H9 (cell line): ENCODE data around the gene IQGAP2. TPM values are rescaled to one million over a fixed set of nuclear protein-coding genes. Genes with fewer than 3 reads are reported as not detected.

ENCODE experiments used
- DNase-seq: peaks from one replicate; pipeline ENCODE4 v3.0.0-alpha.2; 2017
- H2AFZ ChIP-seq: one replicate; pipeline ENCODE4 v1.6.1; 2013; ENCODE audit warnings: mild to moderate bottlenecking, low read length, control low read depth, moderate library complexity
- H2AK5ac ChIP-seq: 2 replicates; pipeline ENCODE4 v1.6.1; 2013; ENCODE audit warnings: low read length, control low read depth, mixed read lengths; ENCODE audit not compliant: insufficient read length
- H2BK120ac ChIP-seq: one replicate; pipeline ENCODE4 v1.6.1; 2013; ENCODE audit warnings: low read depth, mild to moderate bottlenecking, low read length, control low read depth, inconsistent platforms; ENCODE audit not compliant: poor library complexity, severe bottlenecking
- H2BK12ac ChIP-seq: 2 replicates; pipeline ENCODE4 v1.6.1; 2013; ENCODE audit warnings: low read length, control low read depth, mixed read lengths, low read depth; ENCODE audit not compliant: insufficient read length
- H2BK15ac ChIP-seq: 2 replicates; pipeline ENCODE4 v1.6.1; 2013; ENCODE audit warnings: low read depth, low read length, control low read depth
- H2BK20ac ChIP-seq: one replicate; pipeline ENCODE4 v1.6.1; 2013; ENCODE audit warnings: low read depth, mild to moderate bottlenecking, low read length, control low read depth, inconsistent platforms; ENCODE audit not compliant: poor library complexity, severe bottlenecking
- H2BK5ac ChIP-seq: 2 replicates; pipeline ENCODE4 v1.6.1; 2013; ENCODE audit warnings: low read length, control low read depth, mixed read lengths; ENCODE audit not compliant: insufficient read length
- H3K14ac ChIP-seq: 2 replicates; pipeline ENCODE4 v1.6.1; 2013; ENCODE audit warnings: low read length, control low read depth; ENCODE audit not compliant: insufficient read depth
- H3K18ac ChIP-seq: 2 replicates; pipeline ENCODE4 v1.6.1; 2013; ENCODE audit warnings: low read depth, mild to moderate bottlenecking, mixed read lengths, low read length, control low read depth; ENCODE audit not compliant: insufficient read length
- H3K23ac ChIP-seq: 2 replicates; pipeline ENCODE4 v1.6.1; 2013; ENCODE audit warnings: low read length, control low read depth, mixed read lengths, low read depth; ENCODE audit not compliant: insufficient read length
- H3K23me2 ChIP-seq: 2 replicates; pipeline ENCODE4 v1.6.1; 2013; ENCODE audit warnings: low read depth, mild to moderate bottlenecking, mixed read lengths, low read length, control low read depth; ENCODE audit not compliant: insufficient read length, poor library complexity, severe bottlenecking
- H3K27ac ChIP-seq: 2 replicates; pipeline ENCODE4 v1.5.1; 2013; ENCODE audit warnings: low read length, control low read depth, mixed read lengths, low read depth; ENCODE audit not compliant: insufficient read length
- H3K27me3 ChIP-seq: 2 replicates; pipeline ENCODE4 v1.6.1; 2013; ENCODE audit warnings: low read length, control low read depth, inconsistent platforms; ENCODE audit not compliant: insufficient read depth
- H3K4ac ChIP-seq: 2 replicates; pipeline ENCODE4 v1.6.1; 2013; ENCODE audit warnings: low read depth, mild to moderate bottlenecking, control low read depth, inconsistent platforms, low read length, moderate library complexity
- H3K4me1 ChIP-seq: 2 replicates; pipeline ENCODE4 v1.6.1; 2013; ENCODE audit warnings: low read length, control low read depth, inconsistent platforms; ENCODE audit not compliant: insufficient read depth
- H3K4me2 ChIP-seq: 2 replicates; pipeline ENCODE4 v1.6.1; 2013; ENCODE audit warnings: low read length, control low read depth, mixed read lengths; ENCODE audit not compliant: insufficient read length, insufficient read depth
- H3K56ac ChIP-seq: 2 replicates; pipeline ENCODE4 v1.6.1; 2013; ENCODE audit warnings: low read depth, mild to moderate bottlenecking, mixed read lengths, low read length, control low read depth; ENCODE audit not compliant: insufficient read length
- H3K79me1 ChIP-seq: 2 replicates; pipeline ENCODE4 v1.6.1; 2013; ENCODE audit warnings: low read depth, mild to moderate bottlenecking, moderate library complexity, low read length, control low read depth, inconsistent platforms; ENCODE audit not compliant: insufficient read depth, poor library complexity, severe bottlenecking
- H3K79me2 ChIP-seq: 2 replicates; pipeline ENCODE4 v1.6.1; 2013; ENCODE audit warnings: low read length, control low read depth, inconsistent platforms; ENCODE audit not compliant: insufficient read depth
- H3K9ac ChIP-seq: 2 replicates; pipeline ENCODE4 v1.6.1; 2013; ENCODE audit warnings: low read length, control low read depth, mixed read lengths; ENCODE audit not compliant: insufficient read length; ENCODE audit errors: extremely low read depth
- H3K9me3 ChIP-seq: one replicate; pipeline ENCODE4 v1.6.1; 2013; ENCODE audit warnings: low read depth, low read length, inconsistent platforms; ENCODE audit not compliant: control insufficient read depth
- H3T11ph ChIP-seq: one replicate; pipeline ENCODE4 v1.6.1; 2013; ENCODE audit warnings: mild to moderate bottlenecking, low read length, control low read depth, inconsistent platforms
- H4K20me1 ChIP-seq: one replicate; pipeline ENCODE4 v1.6.1; 2013; ENCODE audit not compliant: control insufficient read depth, insufficient read length, insufficient read depth
- H4K5ac ChIP-seq: 2 replicates; pipeline ENCODE4 v1.6.1; 2013; ENCODE audit warnings: low read depth, mild to moderate bottlenecking, mixed read lengths, low read length, control low read depth; ENCODE audit not compliant: insufficient read length
- H4K8ac ChIP-seq: replicated peaks from 2 replicates; pipeline ENCODE4 v1.6.1; 2013; ENCODE audit warnings: low read length, control low read depth, mixed read lengths, low read depth; ENCODE audit not compliant: insufficient read length
- H4K91ac ChIP-seq: 2 replicates; pipeline ENCODE4 v1.6.1; 2013; ENCODE audit warnings: low read depth, mild to moderate bottlenecking, moderate library complexity, mixed read lengths, low read length, control low read depth; ENCODE audit not compliant: insufficient read length
- H3K27ac Mint-ChIP-seq, 3 experiments: 2 replicates in 2 of 3; 3 replicates in 1 of 3; pipeline ENCODE4 v1.8.0; 2020 to 2021; ENCODE audit warnings: mixed read lengths in 3 of 3, mild to moderate bottlenecking in 1 of 3, moderate library complexity in 1 of 3
- H3K27me3 Mint-ChIP-seq: 2 replicates; pipeline ENCODE4 v1.8.0; 2021; ENCODE audit warnings: low read depth, mild to moderate bottlenecking, moderate library complexity, mixed read lengths
- H3K36me3 Mint-ChIP-seq, 3 experiments: 2 replicates in 2 of 3; 3 replicates in 1 of 3; pipeline ENCODE4 v1.8.0; 2020 to 2021; ENCODE audit warnings: low read depth in 3 of 3, mixed read lengths in 3 of 3; ENCODE audit not compliant: insufficient read depth in 1 of 3
- H3K4me1 Mint-ChIP-seq, 2 experiments: 2 replicates each; pipeline ENCODE4 v1.8.0; 2020; ENCODE audit warnings: mixed read lengths in 2 of 2
- H3K4me3 Mint-ChIP-seq, 2 experiments: 2 replicates in 1 of 2; 3 replicates in 1 of 2; pipeline ENCODE4 v1.8.0; 2020 to 2021; ENCODE audit warnings: mild to moderate bottlenecking in 2 of 2, mixed read lengths in 2 of 2, moderate library complexity in 1 of 2
- H3K9me3 Mint-ChIP-seq, 2 experiments: 2 replicates in 1 of 2; 3 replicates in 1 of 2; pipeline ENCODE4 v1.8.0; 2020; ENCODE audit warnings: mild to moderate bottlenecking in 2 of 2, mixed read lengths in 2 of 2, moderate library complexity in 1 of 2
- WGBS: extraction: QIAGEN DNeasy Blood & Tissue Kit; methylation state at CpG from one replicate; pipeline ENCODE4 v1.1.7; 2013; ENCODE audit warnings: missing lambda C conversion rate, low lambda C conversion rate, mixed read lengths; ENCODE audit not compliant: insufficient read length; ENCODE audit errors: extremely low coverage; 5-methylcytosine and 5-hydroxymethylcytosine counted together
- total RNA-seq: library from RNA; stranded (reverse); gene quantifications from 2 replicates; pipeline ENCODE4 v1.2.1, GENCODE V29; 2021
- TF ChIP-seq, protein P1 (sequence below): fragments of 200-600 bp; sonication (generic); conservative IDR thresholded peaks from 3 replicates; pipeline ENCODE4 v1.8.0; 2021; ENCODE audit warnings: antibody characterized with exemption, mild to moderate bottlenecking

The IQGAP2 gene
- total RNA-seq, 1 experiment from 2014 or later: 22.5 TPM

DNA sequence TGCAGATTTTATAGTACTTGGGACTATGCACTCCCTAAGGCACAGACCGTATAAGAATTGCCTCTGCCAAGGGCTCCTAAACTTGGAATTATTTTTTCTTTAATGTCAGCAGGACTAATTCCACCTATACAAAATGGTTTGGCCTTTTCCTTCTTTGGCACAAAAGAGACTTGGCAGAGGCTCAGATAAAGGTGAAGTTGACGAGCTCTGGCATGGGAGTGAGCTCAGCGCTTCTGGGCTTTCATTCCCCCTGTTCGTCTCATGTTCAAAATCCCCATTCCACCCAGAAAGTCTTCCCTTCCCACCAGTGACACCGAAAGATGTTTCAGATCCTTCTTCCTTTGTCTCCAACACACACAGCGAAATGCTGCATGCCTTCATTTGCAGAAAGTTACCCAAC, 158.9 kb downstream of the IQGAP2 start:
- H3K36me3 Mint-ChIP-seq: peaks cover 0 to 2% (median 0%) of the 10 kb centered on the region in 3 experiments; a peak in 2 of 7 replicates

More for the DNA sequence above, 158.9 kb downstream of the IQGAP2 start:
- Histone ChIP-seq H2BK120ac (no peak overlapping the region), H3K79me1 (no peaks in the 10 kb centered on the region), H4K20me1 (no peaks in the 10 kb centered on the region), H2AFZ (no peak overlapping the region), H2BK20ac (no peak overlapping the region), H4K8ac (no peak overlapping the region), H3K9ac (no peak overlapping the region), H3K4me2 (no peak overlapping the region), H3K79me2 (no peaks in the 10 kb centered on the region), H3K23me2 (no peaks in the 10 kb centered on the region), H2BK5ac (no peak overlapping the region), H3K9me3 (no peaks in the 10 kb centered on the region), H2BK12ac (no peak overlapping the region), H2BK15ac (no peak overlapping the region), H4K91ac (no peak overlapping the region), H3K56ac (no peak overlapping the region), H3T11ph (no peak overlapping the region), H4K5ac (no peak overlapping the region), H3K18ac (no peak overlapping the region), H3K4me1 (no peaks in the 10 kb centered on the region), H3K4ac (no peak overlapping the region), H3K14ac (no peak overlapping the region), H3K27me3 (no peaks in the 10 kb centered on the region), H3K23ac (no peak overlapping the region), H3K27ac (no peak overlapping the region), H2AK5ac (no peak overlapping the region)
- Mint-ChIP-seq H3K9me3 (no peaks in the 10 kb centered on the region), H3K27ac (0 out of 7 replicates have a peak overlapping the region, but pooled peaks of 1 of the 3 experiments have one; percentile 0), H3K4me3 (no peak overlapping the region), H3K27me3 (no peaks in the 10 kb centered on the region), H3K4me1 (peaks cover under 1 to 5% of the 10 kb centered on the region in 2 experiments; a peak in 3 of 4 replicates)
- TF ChIP-seq, protein P1, sequence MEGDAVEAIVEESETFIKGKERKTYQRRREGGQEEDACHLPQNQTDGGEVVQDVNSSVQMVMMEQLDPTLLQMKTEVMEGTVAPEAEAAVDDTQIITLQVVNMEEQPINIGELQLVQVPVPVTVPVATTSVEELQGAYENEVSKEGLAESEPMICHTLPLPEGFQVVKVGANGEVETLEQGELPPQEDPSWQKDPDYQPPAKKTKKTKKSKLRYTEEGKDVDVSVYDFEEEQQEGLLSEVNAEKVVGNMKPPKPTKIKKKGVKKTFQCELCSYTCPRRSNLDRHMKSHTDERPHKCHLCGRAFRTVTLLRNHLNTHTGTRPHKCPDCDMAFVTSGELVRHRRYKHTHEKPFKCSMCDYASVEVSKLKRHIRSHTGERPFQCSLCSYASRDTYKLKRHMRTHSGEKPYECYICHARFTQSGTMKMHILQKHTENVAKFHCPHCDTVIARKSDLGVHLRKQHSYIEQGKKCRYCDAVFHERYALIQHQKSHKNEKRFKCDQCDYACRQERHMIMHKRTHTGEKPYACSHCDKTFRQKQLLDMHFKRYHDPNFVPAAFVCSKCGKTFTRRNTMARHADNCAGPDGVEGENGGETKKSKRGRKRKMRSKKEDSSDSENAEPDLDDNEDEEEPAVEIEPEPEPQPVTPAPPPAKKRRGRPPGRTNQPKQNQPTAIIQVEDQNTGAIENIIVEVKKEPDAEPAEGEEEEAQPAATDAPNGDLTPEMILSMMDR: no peak
- DNase-seq: no peak
- WGBS: no CpG with 5 or more reads among the region's 6 CpGs
